Measurements from ENCODE around the gene MIEF1.

MIEF1 gene

GRCh38 chr22:39502109-39502788 is at the start of gene MIEF1:
Gene MIEF1, plus strand, starts transcription at chr22:39502290. Its CDS starts 9,005 bp downstream, at chr22:39511295.
- peak; percentile 53 for DNase-seq

- no peak for DNase-seq
Measured at GRCh38 chr22:39452740-39453040, 49.4 kb upstream of the MIEF1 start.

GRCh38 chr22:39453765-39454378 is 48.2 kb upstream of the MIEF1 start:
- DNase-seq, result no peak

GRCh38 chr22:39454385-39454871 is 47.7 kb upstream of the MIEF1 start:
- no peak for DNase-seq

GRCh38 chr22:39456522-39457197 is 45.4 kb upstream of the MIEF1 start, which contains the start of gene MGAT3:
Gene MGAT3, plus strand, starts transcription at chr22:39457012. Its CDS starts 30,336 bp downstream, at chr22:39487348.
- DNase-seq, result no peak

GRCh38 chr22:39457198-39457555 is 44.9 kb upstream of the MIEF1 start:
- no peak for DNase-seq

- no peak for DNase-seq
Measured at GRCh38 chr22:39457556-39458443, 44.3 kb upstream of the MIEF1 start.

GRCh38 chr22:39458444-39459083 is 43.5 kb upstream of the MIEF1 start:
- no peak for DNase-seq

- no peak for DNase-seq
Measured at GRCh38 chr22:39459681-39460080, 42.4 kb upstream of the MIEF1 start.

GRCh38 chr22:39462443-39463221 is 39.5 kb upstream of the MIEF1 start:
- DNase-seq, result no peak

- no peak for DNase-seq
Measured at GRCh38 chr22:39463277-39463676, 38.8 kb upstream of the MIEF1 start.

GRCh38 chr22:39463931-39464390 is 38.1 kb upstream of the MIEF1 start:
- DNase-seq, result no peak

GRCh38 chr22:39466228-39467006 is 35.7 kb upstream of the MIEF1 start:
- no peak for DNase-seq

GRCh38 chr22:39467390-39467895 is 34.6 kb upstream of the MIEF1 start:
- DNase-seq, result no peak

GRCh38 chr22:39468487-39469325 is 33.4 kb upstream of the MIEF1 start:
- no peak for DNase-seq

GRCh38 chr22:39469326-39469680 is 32.8 kb upstream of the MIEF1 start:
- no peak for DNase-seq

GRCh38 chr22:39469681-39470450 is 32.2 kb upstream of the MIEF1 start:
- DNase-seq, result no peak

GRCh38 chr22:39470451-39471291 is 31.4 kb upstream of the MIEF1 start:
- DNase-seq, result no peak
